Hematopoietic multipotent progenitor cell treated with erythropoietin and hydrocortisone succinate and interleukin-3 and kit ligand, for 15 days (in vitro differentiated cells): ENCODE data around the gene KIF20B.
"Not testable (repeated sequence)": the region's sequence is repeated elsewhere in the genome, so short reads cannot be mapped to it uniquely, and the experiment has no call there.

Experiments
- DNase-seq: peaks from one replicate; pipeline ENCODE4 v3.0.0-alpha.2; 2015; ENCODE audit warnings: low spot score

KIF20B gene

DNA sequence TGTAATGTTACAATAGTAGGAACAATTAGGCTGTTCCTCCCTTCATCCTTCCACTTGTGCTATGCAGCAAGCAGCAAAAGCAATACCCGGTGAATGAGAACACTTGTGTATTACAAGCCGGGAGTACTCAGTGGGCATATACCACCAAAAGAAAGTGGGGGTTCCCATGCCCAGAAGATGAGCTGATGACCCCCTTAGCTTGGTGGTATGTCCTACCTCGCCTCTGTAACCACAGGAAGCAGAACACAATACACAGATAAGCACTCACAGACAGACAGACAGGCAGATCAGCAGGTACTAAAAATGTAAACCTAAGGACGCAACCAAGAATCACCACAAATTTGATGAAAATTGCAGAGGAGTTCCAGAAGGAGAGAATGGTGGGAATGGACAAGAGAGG lies 15.5 kb upstream of the KIF20B start:
- DNase-seq = no peak

DNA sequence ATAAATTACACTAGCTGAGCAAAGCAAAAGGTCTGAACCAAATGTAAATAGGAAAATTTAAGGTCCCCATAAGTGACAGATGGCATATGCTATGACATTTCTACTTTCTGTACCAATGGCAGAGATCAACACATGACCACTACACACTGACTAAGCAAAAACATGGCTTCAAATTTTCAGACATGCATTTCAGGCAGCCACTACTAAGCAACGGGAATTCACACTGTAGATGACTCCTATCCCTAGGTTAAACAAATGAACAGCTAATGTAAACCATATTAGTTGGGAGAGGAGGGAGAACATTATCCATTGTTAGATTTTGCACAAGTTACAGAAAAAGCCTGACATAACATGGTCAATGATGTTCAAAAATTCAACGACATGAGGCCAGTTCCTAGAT lies 11.4 kb upstream of the KIF20B start:
- DNase-seq = no peak

DNA sequence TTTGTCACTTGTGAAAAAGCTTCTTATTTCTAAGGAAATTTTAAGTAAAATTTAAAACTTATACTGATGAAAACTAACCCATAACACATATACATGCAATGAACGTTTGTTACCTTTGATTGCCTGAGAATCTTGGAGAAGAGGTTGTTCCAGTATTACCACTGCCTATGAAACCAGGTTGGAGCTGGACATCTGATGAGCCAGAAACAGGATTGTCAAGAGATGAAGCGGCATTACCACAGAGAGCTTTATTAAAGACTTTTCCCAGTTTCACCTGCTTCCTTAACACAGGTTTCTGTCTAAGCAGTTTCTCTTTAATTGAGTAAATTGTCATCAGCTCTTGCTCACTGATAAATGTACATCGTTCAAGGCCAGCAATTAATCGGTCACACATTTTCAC lies 9.0 kb upstream of the KIF20B start:
- DNase-seq = no peak

DNA sequence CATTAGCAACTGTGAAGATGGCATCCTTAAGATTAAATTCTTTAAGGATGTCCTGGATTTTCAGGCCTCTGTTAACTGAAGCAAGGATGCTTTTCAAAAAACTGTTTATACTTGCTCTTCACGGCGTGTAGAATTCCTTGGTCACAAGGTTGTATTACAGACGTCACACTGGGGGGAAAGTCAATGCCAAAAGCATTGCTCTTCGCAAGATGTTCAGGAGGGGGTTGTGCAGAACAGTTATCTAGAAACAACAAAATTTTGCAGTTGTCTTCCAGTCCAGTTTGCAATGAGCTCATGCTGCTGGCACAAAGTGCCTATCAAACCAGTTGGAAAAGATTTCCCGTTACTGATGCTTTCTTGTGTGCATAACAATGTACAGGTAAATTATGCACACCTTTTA lies 8.2 kb upstream of the KIF20B start:
- no peak for DNase-seq

DNA sequence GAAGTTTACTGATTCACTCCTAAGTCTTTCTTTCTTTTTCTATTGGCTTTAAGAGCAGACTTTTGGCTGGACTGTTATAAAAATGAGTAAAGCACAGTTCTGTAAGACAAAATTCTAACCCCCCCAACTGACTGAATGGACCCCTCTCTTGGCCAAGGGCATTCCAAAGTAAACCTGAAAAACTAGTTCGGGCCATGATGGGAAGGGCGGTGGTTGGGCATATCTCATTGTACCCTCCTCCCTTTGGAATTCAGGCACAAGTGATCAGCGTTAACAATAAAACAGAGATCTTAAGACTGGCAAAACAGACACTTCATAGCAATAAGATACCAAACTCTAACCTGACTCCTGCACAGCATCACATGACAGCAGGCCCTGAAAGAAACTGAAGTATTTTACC lies 6.1 kb upstream of the KIF20B start:
- DNase-seq = no peak

DNA sequence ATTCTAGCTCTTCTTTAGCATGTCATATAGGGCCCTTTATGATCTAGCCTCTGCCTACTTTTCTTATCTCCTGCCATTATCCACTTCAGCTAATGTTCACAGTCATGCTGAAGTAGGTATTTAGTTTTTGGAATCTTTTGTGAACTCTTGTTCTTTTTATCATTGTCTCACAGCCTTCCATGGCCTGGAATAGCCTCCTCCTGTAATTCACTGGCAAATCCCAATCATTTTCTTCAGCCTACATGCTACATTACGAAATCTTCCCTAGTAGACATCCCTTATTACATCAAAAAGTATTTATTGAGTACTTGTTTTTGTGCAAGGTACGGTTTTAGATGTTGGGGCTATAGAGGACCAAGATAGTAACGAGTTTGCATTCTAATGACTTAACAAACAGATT lies 3.4 kb upstream of the KIF20B start:
- no peak for DNase-seq

DNA sequence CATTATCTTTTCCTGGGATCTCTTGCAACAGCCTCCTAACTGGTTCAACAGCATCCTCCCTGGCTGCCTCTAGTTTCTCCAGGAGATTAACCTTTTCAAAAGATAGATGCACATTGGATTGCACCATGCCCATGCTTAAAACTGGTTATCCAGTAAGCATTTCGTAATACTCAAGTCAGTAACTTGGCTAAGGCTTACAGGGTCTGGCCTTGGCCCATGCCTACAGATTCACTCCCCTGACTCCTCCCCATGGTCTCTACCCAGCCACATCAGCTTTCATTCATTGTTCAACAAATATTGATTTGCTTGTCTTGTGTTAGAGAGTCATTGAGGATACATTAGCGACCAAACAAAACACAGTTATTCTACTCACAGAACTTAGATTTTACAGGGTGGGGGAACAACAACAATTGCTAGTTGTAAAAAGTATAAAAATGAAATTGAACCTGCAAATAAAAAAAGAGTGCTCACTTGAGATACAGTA lies 1.8 kb upstream of the KIF20B start:
- DNase-seq = no peak

DNA sequence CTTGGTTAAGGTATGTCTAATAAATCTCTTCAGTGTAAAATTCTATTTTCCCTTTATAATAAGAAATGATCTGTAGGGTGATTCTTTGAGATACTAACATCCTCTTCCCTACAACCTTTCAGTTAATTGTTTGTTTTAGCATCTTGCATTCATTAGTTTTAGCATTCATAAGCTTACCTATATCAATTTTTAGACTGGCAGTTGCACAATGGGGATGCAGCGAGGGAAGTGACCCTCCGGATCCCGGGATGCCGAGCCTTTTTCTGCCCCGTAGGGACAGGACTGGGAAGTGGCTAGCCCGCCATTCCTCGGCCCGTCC lies 508 bp upstream of the KIF20B start:
- DNase-seq = no peak

DNA sequence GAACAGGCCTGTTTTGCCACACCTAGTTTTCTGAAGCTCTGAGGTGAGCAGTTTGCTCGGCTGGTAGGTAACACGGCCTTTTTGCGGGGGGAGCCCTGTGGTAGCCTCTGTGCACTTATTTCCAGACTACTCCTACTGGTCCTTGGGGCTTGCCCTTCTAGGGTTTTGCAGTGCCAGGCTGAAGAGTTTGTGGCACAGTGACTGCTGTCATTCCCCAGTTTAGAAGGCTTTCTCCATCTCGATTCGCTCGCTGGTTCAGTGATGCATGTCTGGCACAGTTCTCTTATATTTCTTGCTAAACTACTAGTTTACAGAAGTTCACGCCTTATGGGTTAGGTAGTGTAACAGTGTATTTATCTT lies 711 bp downstream of the KIF20B start:
- no peak for DNase-seq

DNA sequence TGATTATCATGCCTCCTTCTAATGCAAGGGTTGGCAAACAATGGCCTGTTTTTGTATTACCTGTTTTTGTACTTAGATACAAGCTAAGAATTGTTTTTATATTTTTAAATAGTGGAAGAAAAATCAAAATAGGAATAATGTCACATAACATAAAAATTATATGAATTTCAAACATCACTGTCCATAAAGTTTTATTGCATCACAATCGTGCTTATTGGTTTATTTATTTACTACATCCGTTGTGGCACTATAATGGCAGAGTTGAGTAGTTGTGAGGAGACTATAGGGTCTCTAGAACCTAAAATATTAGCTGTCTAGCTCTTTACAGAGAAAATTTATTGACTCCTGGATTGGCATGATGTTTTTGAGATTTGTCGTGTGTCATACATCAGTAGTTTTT lies 4.1 kb downstream of the KIF20B start:
- no peak for DNase-seq

DNA sequence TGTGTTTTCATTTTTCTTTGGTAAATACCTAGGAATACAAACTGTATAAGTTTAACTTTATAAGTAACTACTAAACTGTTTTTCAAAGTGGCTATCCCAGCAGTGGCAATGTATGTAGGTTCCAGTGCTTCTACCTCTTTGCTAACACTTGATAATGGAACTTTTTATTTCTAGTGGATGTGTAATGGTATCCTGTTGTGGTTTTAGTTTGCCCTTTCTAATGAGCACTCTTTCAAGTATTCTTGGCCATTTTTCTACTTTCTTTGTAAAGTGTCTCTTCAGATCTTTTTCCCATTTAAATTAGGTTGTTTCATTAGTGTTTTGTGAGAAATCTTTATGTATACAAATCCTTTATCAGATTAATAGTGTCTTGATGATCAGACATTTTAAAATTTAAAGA lies 4.6 kb downstream of the KIF20B start:
- DNase-seq = no peak

DNA sequence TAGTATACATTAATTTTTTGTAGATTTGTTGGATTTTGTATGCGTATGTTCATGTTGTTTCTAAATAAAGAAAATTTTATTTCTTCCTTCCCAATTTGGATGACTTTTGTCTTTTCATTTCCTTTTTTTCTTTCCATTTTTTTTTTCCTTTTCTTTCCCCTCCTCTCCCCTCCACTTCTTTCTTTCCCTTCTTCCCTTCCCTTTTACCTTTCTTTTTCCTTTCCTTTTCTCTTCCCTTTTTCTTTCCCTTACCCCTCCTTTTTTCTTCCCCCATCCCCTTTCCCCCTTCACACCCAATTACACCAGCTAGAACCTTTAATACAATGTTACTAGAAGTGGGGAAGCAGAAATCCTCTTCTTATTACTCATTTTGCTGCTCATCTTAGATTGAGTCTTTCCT lies 6.0 kb downstream of the KIF20B start:
- DNase-seq = no peak

DNA sequence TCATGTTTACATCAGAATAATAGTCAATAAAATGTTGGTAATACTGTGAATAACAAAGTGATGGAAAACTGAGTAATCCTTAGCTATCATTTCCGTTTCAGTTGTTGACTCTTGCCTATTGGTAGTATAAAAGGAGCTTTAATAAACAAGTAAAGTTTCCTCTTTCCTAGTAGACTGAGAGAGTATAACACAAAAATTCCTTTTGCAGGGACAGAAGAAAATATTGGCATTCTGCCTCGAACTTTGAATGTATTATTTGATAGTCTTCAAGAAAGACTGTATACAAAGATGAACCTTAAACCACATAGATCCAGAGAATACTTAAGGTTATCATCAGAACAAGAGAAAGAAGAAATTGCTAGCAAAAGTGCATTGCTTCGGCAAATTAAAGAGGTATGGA lies 9.4 kb downstream of the KIF20B start:
- DNase-seq = no peak

DNA sequence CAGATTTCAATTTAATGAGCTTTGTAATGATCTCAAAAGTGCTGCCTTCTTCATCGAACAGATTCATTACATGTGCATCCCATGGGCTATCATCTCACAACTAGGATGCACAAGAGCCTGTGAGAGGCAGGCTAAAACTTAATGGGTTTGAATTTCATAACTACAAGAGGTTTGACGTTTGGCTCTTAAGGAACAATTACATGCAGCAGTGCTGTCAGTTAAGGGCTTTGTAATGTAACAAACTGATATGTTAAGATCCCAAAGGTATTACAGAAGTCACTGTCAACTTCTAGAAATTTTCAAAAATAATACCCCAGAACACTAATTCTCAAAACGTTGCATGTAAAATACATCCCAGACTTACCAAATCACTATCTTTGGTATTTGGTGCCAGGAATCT lies 33.2 kb downstream of the KIF20B start:
- DNase-seq = no peak

DNA sequence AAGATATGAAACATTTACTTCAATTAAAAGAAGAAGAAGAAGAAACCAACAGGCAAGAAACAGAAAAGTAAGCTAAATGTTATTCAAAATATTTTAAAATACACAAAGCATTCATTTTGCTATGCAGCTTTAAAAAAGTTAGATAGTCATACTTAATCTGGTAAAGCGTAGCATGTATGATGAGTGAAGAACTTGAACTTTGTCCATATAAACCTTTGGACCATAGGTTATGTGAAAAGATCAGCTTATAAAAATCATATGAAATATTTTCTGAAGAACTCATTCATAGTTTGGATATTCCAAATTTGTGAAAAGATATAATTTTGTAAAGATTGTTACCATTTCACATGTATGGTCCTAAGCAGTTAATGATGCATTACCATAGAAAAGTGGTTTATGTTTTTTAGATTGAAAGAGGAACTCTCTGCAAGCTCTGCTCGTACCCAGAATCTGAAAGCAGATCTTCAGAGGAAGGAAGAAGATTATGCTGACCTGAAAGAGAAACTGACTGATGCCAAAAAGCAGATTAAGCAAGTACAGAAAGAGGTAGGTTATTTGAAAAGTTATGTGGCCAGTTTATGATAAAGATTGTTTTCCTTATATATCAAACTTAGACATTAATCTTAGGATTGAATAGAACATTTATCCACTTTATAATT lies 37.3 kb downstream of the KIF20B start:
- no peak for DNase-seq

DNA sequence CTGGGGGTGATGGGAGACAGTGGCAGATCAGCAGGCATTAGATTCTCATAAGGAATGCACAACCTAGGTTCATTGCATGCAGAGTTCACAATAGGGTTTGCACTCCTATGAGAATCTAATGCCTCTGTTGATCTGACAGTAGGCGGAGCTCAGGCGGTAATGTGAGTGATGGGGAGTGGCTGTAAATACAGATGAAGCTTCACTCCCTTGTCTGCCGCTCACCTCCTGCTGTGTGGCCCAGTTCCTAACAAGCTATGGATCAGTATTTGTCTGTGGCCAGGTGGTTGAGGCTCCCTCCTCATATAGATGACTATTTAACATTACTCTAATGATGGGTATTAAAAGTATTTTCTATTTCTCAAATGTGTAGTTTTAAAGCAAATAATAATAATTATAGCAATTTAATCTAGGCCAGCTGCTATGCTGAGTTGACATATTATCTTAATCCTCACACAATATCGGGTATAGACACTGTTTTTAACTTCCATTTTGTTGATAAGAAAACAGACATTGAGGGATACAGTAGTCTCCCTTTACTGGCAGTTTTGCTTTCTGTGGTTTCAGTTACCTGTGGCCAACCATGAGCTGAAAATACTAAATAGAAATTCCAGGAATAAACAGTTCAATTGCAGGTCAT lies 39.9 kb downstream of the KIF20B start:
- DNase-seq = no peak

DNA sequence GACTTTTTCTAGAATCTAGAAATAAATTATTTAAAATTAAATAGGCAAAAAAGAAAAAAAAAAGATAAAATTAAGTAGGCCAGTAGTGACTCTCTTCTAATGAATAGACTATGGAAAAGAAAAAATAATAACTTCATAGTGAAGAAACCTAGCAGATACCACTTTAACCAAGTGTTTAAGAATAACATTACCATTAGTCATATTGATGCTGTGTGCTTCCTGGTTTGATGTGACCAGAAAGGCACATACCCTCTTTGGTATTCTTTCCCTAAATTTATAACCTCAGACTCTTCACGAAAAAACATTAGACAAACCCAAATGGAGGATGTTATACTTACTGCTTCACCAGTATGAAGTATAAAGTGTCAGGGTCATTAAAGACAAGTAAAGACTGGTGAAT lies 42.6 kb downstream of the KIF20B start:
- no peak for DNase-seq

DNA sequence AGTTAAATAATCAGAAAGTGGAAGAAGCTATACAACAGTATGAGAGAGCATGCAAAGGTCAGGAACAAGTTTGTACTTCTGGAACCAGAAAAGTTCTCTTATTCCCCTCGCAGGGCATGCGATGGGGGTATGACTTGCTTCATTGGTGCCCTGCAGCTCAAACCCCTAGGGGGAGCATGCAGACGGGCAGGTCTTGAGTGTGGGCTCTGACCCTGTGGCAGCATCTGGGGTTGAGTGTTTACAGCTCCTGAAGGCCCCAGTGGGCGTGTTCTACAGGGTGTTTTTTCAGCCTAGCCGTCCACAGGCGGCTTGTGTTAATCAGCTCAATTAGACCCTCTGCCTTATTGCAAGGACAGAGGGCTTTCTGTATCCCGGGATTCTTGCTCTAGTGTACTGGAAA lies 44.5 kb downstream of the KIF20B start:
- DNase-seq = no peak

DNA sequence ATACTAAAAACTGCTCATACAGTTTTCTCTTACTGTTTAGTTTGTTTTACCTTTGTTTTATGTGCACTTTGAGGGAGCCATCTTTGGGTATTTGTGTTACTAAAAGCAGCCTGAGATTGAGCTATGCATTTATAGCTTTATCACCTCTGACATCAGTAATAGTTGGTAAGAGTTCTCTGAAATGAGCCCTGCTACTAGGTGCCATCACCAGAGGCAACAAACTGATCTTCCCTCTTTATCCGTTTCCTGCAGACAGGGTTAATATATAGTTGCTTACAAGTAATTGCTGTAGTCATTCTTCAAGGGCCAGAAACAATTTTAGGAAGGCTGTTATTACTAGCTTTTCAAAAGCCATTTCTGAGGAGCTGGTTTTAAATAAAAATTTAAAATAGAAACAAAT lies 49.1 kb downstream of the KIF20B start:
- DNase-seq = no peak

DNA sequence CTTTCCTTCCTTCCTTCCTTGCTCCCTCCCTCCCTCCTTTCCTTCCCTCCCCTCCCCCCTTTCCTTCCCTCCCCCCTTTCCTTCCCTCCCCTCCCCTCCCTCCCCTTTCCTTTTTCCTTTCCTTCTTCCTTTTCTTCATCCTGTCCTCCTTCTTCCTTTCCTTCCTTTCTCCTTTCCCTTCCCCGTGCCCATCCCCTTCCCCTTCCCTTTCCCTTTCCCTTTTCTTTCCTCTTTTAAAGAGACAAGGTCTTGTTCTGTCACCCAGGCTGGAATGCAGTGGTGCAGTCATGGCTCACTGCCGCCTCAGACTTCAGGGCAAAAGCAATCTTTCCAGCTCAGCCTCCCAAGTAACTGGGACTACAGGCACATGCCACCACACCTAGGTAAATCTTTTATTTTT lies 54.0 kb downstream of the KIF20B start:
- no peak for DNase-seq

DNA sequence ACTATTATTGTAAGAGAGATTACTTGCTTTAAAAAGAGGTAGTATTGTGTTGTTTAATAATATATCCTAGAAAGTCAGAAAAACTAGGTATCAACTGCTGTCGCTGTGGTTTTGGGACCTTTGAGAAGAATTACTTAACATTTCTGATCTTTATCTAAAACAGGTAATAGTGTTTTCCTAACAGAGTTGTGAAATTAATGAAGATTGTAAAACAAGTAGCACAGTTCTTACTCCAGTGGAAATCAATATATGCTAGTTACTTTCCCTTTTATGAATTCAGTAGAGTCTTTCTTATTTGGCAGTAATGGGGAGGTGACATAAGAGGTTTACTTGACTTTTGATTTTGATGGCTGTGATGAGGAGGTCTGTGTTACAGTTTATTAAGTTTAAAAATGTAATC lies 58.1 kb downstream of the KIF20B start:
- no peak for DNase-seq

DNA sequence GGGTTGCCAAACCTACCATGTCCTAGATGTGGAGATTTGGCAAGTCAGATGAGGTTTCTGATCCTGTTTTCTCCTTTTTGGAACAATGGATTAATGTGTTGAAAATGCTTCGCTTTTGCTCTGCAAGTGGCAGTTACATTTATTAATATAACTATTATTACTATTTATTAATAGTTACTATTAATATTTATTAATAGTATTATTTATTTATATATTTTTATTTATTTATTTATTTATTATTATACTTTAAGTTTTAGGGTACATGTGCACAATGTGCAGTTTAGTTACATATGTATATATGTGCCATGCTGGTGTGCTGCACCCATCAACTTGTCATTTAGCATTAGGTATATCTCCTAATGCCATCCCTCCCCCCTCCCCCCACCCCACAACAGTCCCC lies 62.3 kb downstream of the KIF20B start:
- not testable (repeated sequence) for DNase-seq

DNA sequence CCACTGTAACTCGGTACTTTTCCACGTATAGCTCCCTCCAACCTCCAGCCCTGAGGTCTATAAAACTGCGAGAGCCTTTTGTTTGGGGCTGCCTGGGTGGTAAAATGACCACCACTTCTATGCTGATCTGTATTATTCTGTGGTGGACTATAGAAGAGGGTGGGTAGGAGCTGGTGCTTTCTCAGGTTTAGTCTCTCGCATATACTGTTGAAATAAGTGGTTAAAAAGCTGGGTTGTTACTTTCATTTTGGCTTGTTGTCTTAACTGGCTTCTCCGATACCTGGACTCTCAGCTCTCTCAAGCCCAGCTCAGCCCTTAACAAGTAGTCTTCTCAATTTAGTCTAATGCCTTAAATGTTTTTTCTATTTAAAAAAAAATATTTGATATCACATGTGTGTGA lies 70.3 kb downstream of the KIF20B start:
- DNase-seq = no peak

DNA sequence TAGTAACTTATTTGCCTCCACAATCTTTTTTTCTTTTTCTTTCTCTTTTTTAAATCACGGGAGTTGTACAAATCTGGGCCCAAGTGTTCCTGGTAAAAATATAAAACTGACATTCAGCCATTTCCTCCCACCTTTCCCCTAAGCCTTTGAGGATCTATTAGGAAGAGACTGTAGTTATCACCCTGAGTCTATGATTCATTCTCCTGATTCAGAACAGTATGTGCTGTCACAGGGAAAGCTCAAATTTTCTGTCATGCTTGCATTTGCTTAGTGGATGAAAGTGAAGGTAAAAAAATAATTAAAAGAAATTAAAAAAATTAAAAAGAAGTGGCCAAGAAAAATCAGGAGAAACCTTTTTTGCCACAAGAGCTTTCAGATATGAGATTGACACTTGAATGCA lies 71.7 kb downstream of the KIF20B start:
- DNase-seq = no peak

DNA sequence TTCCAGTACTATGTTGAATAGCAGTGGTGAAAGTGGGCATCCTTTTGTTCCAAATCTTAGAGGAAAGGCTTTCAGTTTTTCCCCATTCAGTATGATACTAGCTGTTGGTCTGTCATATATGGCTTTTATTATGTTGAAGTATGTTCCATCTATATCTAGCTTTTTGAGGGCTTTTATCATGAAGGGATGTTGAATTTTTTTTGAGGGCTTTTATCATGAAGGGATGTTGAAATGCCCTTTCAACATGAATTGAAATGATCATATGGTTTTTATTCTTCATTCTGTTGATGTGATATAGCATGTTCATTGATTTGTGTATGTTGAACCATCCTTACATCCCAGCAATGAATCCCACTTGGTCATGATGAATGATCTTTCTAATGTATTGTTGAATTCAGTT lies 75.3 kb downstream of the KIF20B start:
- DNase-seq = no peak
